Measurements from ENCODE around the gene CTXND1.

The CTXND1 gene

GRCh38 chr15:80183306-80183705 lies 68.7 kb downstream of the CTXND1 start:
- no peak for DNase-seq (ENCODE audit: low read depth)
- in situ Hi-C loops (cut with HindIII; ENCODE audit: low sequenced_read_pairs) = no loop called here
- H3K4me3 ChIP-seq (ENCODE audit: low read depth, low read length) = no peak overlapping the region
- no peak for TF ChIP-seq CTCF (IDR thresholded peaks at IDR 0.05; ENCODE audit: low read depth, low read length, missing control alignments)

- in situ Hi-C loops (cut with HindIII; ENCODE audit: low sequenced_read_pairs) = no loop called here
- H3K4me3 ChIP-seq (ENCODE audit: low read depth, low read length) = no peak overlapping the region
- DNase-seq (ENCODE audit: low read depth) = peak; percentile 74
- no peak for TF ChIP-seq CTCF (IDR thresholded peaks at IDR 0.05; ENCODE audit: low read depth, low read length, missing control alignments)
Measured at GRCh38 chr15:80182611-80183261, 69.3 kb downstream of the CTXND1 start.

- TF ChIP-seq CTCF (IDR thresholded peaks at IDR 0.05; ENCODE audit: low read depth, low read length, missing control alignments) = no peak
- no peak for DNase-seq (ENCODE audit: low read depth)
- in situ Hi-C loops (cut with HindIII; ENCODE audit: low sequenced_read_pairs) = no loop called here
- no peak overlapping the region for H3K4me3 ChIP-seq (ENCODE audit: low read depth, low read length)
Measured at GRCh38 chr15:80180986-80181385, 71.0 kb downstream of the CTXND1 start.

GRCh38 chr15:80180468-80180867 lies 71.5 kb downstream of the CTXND1 start:
- no peak overlapping the region for H3K4me3 ChIP-seq (ENCODE audit: low read depth, low read length)
- no peak for DNase-seq (ENCODE audit: low read depth)
- TF ChIP-seq CTCF (IDR thresholded peaks at IDR 0.05; ENCODE audit: low read depth, low read length, missing control alignments) = no peak
- in situ Hi-C loops (cut with HindIII; ENCODE audit: low sequenced_read_pairs) = no loop called here

GRCh38 chr15:80179935-80180334 lies 72.1 kb downstream of the CTXND1 start:
- no peak overlapping the region for H3K4me3 ChIP-seq (ENCODE audit: low read depth, low read length)
- DNase-seq (ENCODE audit: low read depth) = no peak
- in situ Hi-C loops (cut with HindIII; ENCODE audit: low sequenced_read_pairs) = no loop called here
- no peak for TF ChIP-seq CTCF (IDR thresholded peaks at IDR 0.05; ENCODE audit: low read depth, low read length, missing control alignments)

- no peak overlapping the region for H3K4me3 ChIP-seq (ENCODE audit: low read depth, low read length)
- TF ChIP-seq CTCF (IDR thresholded peaks at IDR 0.05; ENCODE audit: low read depth, low read length, missing control alignments) = no peak
- in situ Hi-C loops (cut with HindIII; ENCODE audit: low sequenced_read_pairs) = no loop called here
- peak; percentile 84 for DNase-seq (ENCODE audit: low read depth)
Measured at GRCh38 chr15:80179025-80179759, 72.8 kb downstream of the CTXND1 start.
